HG03039 (cell line): ENCODE measurements around the gene SCAMP1.
"Not testable (repeated sequence)": the region's sequence is repeated elsewhere in the genome, so short reads cannot be mapped to it uniquely, and the experiment has no call there.

ENCODE experiments used
- ATAC-seq: cut with Tn5 transposase; IDR thresholded peaks from one replicate; pipeline ENCODE4 v1.9.1; 2021; ENCODE audit warnings: mild to moderate bottlenecking, moderate library complexity; ENCODE audit not compliant: unreplicated experiment

The SCAMP1 gene

GRCh38 chr5:78359831-78360673 is at the start of gene SCAMP1:
SCAMP1 (plus strand) TSS chr5:78360617; CDS start chr5:78360672, 55 bp downstream.
- peak; percentile 78 for ATAC-seq

GRCh38 chr5:78317515-78317914 is 42.9 kb upstream of the SCAMP1 start:
- no peak for ATAC-seq

- ATAC-seq, result no peak
Observed at GRCh38 chr5:78318337-78318736, 42.1 kb upstream of the SCAMP1 start.

- no peak for ATAC-seq
Observed at GRCh38 chr5:78320401-78320800, 40.0 kb upstream of the SCAMP1 start.

- ATAC-seq, result no peak
Observed at GRCh38 chr5:78323241-78323640, 37.2 kb upstream of the SCAMP1 start.

GRCh38 chr5:78326930-78327329 is 33.5 kb upstream of the SCAMP1 start:
- ATAC-seq, result no peak

- no peak for ATAC-seq
Observed at GRCh38 chr5:78327761-78328510, 32.5 kb upstream of the SCAMP1 start.

- no peak for ATAC-seq
Observed at GRCh38 chr5:78328585-78329173, 31.7 kb upstream of the SCAMP1 start.

- no peak for ATAC-seq
Observed at GRCh38 chr5:78331523-78332080, 28.8 kb upstream of the SCAMP1 start.

- no peak for ATAC-seq
Observed at GRCh38 chr5:78334811-78335210, 25.6 kb upstream of the SCAMP1 start.

GRCh38 chr5:78335976-78336375 is 24.4 kb upstream of the SCAMP1 start:
- ATAC-seq, result no peak

- no peak for ATAC-seq
Observed at GRCh38 chr5:78336698-78337097, 23.7 kb upstream of the SCAMP1 start.

GRCh38 chr5:78339617-78340436 is 20.6 kb upstream of the SCAMP1 start:
- no peak for ATAC-seq

GRCh38 chr5:78341440-78341839 is 19.0 kb upstream of the SCAMP1 start:
- no peak for ATAC-seq

- no peak for ATAC-seq
Observed at GRCh38 chr5:78345485-78345884, 14.9 kb upstream of the SCAMP1 start.

GRCh38 chr5:78353520-78353919 is 6.9 kb upstream of the SCAMP1 start:
- ATAC-seq, result no peak

- ATAC-seq, result no peak
Observed at GRCh38 chr5:78354066-78354670, 6.2 kb upstream of the SCAMP1 start.

GRCh38 chr5:78355561-78355960 is 4.9 kb upstream of the SCAMP1 start:
- ATAC-seq, result no peak

GRCh38 chr5:78359455-78359830 is 974 bp upstream of the SCAMP1 start:
- ATAC-seq, result not testable (repeated sequence)

- no peak for ATAC-seq
Observed at GRCh38 chr5:78360674-78360923, 182 bp downstream of the SCAMP1 start.
